Activated CD4-positive, alpha-beta T cell treated with anti-CD3 and anti-CD28 coated beads for 1 hour (primary cell): Measurements from ENCODE around the gene MEGF6.
A peak's percentile ranks its signal among the peaks of the same experiment; 100 is the strongest.

Experiments
- DNase-seq: peaks from one replicate; pipeline ENCODE4 v3.0.0-alpha.2; 2020

The MEGF6 gene

DNA sequence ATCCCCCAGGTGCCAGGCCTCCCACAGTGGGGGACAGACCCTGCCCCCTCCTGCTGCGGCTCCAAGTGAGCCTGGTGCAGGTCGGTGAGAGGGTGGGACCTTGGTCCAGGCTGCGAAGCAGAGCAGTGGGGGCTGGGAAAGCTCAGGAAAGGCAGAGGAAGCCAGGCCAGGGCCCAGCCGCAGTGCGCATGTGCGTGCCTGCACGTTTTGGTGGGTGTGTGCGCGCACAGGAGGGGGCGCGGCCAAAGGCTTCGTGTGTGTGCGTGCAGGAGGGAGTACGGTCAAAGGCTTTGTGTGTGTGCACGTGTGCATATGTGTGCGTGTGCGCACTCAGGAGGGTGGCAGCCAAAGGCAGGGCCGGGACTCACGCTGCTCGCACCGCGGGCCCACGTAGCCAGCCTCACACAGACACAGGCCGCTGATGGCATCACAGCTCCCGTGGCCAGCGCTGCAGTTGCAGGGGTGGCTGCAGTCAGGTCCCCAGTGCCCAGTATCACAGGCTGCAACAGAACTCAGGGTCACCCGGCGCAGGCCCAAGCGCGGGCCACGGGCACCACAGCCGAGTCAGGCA lies 111.0 kb downstream of the MEGF6 start:
- no peak for DNase-seq

DNA sequence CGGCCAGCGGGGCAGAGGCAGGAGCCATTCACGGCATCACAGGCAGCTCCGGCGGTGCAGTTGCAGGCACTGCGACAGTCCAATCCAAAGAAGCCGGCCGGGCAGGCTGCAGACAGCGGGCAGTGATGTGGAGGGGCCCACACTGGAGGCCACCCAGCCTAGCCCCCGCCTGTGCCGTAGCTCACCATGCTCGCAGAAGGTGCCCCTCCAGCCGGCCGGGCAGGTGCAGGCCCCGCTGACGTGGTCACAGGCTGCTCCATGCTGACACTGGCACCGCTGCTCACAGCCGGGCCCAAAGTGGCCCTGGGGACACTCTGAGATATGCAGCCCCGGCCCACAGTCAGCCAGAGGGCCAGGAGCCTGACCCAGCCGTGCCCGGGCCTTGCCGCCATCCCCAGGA lies 111.7 kb downstream of the MEGF6 start:
- no peak for DNase-seq

GRCh38 chr1:3498986-3499385 lies 112.3 kb downstream of the MEGF6 start:
- no peak for DNase-seq

DNA sequence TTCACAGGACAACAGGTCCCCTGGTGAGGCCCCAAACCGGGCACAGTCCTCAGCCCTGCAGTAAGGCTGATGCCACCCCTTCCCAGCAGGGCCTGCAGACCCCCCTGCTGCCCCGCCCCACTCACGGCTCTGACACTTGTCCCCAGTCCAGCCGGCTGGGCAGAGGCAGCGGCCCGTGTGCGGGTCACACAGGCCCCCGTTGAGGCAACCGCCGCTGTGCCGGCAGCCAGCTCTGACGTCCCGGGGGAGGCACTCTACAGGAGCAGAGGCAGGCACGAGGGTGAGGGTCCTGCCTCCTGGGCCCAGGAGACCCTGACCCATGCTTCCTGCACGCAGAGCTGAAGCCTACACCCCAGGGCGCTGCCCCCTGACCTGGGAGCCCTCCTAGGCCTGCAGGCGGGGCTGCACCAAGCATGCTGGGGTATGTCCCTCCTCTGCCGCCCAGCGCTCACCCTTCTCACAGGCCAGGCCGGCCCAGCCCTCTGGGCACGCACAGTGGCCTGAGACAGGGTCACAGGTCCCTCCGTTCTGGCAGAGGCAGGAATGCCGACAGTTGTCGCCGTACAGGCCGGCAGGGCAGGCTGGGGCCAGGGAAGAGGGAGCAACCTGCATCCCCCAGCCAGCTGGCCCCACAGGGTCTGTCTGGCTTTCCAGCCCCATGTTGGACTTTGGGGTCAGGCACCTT lies 112.9 kb downstream of the MEGF6 start:
- no peak for DNase-seq

- no peak for DNase-seq
These were observed 113.8 kb downstream of the MEGF6 start for GRCh38 chr1:3497521-3497920.

DNA sequence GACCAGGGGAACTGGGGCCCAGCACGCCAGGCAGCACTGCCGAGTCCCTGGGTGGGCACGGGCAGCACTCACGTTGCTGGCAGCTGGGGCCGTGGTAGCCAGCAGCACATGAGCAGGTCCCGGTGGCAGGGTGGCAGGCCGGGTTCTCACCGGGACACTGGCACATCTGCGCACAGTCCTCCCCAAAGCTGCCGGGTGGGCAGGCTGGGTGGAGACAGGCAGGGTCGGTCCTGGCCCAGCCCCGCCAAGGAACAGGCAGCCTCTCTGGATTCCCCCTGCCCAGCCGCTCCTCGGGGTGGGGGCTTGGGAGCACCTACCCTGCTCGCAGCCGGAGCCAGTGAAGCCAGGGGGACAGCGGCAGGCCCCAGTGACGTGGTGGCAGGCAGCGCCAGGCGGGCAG lies 114.4 kb downstream of the MEGF6 start:
- DNase-seq = no peak

DNA sequence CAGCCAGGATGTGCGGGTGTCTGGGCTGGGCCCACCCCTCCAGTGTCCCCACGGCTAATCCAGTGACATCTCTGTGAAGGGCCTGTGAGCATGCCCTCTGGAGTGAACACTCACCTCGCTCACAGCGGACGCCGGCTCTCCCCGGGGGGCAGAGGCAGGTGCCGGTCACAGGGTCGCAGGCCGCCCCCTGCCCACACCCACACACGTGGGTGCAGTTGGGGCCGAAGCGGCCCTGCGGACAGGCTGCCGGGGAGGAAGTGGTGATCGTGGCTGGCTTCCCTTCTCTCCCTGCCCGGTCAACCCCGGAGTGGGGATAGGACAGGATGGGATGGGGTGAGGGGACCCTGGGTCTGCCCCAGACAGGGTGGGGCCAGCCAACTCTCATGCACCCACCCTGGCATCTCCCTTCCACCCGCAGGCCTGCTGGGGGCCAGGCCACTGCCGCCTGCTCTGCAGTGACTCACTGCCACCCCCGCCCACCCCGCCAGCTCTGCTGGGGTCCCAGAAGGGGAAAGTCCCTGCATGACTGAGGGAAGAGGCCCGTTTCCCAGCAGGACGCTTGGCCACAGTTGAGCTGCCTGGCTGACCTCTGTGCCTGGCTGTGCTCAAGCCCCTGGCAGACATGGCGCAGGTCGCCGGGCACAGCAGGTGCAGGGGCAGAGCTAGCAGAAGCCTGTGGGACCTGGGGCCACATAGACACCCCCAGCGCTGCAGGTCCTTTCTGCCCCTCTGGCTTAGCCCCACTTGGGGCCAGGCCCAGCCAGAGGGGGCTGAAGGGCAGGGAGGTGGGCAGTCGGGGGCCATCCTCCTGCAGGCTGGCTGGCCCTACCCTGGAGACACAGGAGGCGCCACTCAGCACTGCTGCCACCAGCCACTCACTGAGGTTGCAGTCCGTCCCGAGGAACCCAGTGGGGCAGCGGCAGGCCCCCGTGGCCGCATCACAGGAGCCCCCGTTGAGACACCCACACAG lies 115.2 kb downstream of the MEGF6 start:
- no peak for DNase-seq

DNA sequence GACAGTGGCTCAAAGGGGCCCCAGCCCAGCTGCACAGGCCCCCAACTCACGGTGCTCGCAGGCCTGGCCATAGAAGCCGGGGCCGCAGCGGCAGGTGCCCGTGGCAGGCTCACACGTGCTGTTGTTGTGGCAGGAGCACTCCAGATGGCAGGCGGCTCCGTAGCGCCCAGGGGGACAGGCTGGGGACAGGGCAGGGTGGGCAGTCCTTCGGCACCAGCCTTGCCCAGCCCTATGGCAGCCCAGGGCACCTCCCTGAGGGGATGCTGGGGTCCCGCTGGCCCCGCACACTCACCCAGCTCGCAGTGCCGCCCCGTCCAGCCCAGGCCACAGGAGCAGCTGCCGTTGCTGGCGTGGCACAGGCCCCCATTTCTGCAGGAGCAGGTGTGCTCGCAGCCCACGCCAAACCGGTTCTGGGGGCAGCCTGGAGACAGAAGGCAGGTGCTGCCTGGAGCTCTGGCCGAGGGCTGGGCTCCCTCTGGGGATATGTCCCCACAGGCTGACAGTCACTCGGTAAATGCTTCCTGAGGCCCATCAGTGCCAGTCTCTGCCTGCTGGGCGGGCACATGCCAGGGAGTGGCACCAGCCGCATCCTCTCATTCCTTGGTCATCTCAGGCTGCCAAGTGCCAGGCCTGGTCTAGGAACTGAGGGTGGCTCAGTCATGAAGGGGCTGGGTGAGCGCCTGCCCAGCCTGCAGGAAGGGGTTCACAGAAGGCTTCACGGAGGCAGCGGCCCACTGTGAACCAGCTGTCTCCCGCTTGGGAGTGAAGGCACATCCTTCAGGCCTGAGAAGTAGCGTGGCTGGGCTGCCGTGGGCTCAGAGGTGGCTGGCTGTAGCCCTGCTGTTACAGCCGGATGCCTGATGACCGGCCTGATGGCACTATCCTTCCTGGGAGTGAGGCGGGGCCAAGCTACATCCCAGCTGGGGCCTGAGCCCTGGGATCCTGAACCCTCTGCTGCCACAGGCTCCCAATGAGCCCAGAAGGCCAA lies 116.7 kb downstream of the MEGF6 start:
- no peak for DNase-seq

DNA sequence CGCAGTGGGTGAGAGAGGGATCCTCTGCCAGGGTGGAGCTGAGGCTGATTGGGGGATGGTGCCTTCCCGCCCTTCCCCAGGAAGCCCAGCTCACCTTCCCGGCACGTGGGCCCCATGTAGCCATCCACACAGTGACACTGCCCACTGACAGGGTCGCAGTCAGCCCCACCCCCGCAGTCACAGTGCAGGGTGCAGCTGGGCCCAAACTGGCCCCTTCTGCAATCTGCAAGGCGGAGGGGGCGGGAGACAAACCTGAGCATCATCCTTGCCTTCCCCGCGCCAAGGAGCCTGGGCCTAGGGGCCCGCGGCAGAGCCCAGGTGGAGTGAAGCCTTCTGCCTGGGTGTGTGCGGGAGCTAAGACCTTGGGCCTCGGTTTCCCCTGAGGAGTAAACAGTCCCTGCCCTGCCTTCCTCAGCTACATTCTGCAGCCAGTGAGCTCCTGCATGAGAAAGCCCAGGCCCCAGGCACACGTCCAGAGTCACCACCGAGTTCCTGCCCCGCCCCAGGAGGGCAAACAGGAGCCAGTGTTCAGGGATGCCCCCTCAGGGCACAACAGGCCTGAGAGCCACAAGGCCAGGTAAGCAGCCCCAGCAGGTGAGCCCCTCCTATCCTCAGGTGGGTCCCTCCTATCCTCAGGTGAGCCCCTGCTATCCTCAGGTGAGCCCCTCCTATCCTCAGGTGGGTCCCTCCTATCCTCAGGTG lies 118.6 kb downstream of the MEGF6 start:
- DNase-seq = no peak

- DNase-seq = peak; percentile 72
These were observed 119.7 kb downstream of the MEGF6 start for GRCh38 chr1:3491291-3492246.

- DNase-seq = no peak
These were observed 121.1 kb downstream of the MEGF6 start for GRCh38 chr1:3490046-3490745.

DNA sequence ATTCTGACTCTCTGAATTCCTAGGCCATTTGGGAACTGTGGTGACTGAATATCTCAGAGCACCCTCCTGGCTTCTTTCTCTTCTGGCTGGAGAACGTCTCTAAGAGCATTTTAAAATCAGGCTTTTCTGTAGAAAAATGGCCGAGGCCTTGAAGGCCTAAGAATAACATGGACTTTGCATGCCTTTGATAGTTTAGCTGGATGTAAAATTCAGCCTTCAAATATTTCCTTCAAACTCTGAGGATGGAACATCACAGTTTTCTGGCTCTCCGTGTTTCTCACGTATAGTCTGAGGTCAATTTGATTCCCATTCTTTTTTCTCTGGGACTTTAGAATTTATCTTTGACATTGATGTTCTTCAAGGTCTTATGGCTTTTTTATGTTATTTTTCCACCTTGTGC lies 122.9 kb downstream of the MEGF6 start:
- DNase-seq = no peak

GRCh38 chr1:3485016-3485415 lies 126.3 kb downstream of the MEGF6 start:
- no peak for DNase-seq

DNA sequence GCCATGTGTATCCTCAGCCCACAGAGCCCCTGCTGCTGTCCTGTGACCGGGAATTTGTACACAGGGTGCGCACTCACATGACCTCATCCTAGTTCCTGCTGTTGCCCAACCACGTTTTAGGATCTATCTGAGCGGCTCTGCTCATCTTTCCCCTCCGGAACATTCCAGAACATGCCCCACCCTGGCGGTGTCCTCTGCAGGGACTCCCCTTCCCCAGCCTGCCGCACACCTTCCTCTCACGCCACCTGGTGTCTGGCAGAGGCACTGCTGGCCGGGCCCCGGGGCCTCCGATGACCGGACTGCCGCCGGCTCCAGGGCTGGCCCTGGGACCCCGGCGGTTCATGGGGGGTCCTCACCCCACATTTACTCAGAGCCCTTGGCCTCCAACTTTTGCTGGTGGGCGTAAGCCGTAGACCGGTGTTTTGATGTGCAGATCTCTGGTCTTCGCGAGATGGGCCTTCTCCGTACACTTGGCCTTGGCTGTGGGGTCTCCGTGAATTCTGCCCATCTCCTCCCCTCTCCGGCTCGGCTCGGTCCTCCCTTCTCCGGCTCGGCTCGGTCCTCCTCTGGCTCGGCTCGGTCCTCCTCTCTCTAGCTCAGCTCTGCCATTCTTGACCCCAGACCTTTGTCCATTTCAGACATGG lies 127.4 kb downstream of the MEGF6 start:
- no peak for DNase-seq

GRCh38 chr1:3483380-3483779 lies 127.9 kb downstream of the MEGF6 start:
- DNase-seq = no peak

- DNase-seq = no peak
These were observed 128.9 kb downstream of the MEGF6 start for GRCh38 chr1:3482378-3482849.

DNA sequence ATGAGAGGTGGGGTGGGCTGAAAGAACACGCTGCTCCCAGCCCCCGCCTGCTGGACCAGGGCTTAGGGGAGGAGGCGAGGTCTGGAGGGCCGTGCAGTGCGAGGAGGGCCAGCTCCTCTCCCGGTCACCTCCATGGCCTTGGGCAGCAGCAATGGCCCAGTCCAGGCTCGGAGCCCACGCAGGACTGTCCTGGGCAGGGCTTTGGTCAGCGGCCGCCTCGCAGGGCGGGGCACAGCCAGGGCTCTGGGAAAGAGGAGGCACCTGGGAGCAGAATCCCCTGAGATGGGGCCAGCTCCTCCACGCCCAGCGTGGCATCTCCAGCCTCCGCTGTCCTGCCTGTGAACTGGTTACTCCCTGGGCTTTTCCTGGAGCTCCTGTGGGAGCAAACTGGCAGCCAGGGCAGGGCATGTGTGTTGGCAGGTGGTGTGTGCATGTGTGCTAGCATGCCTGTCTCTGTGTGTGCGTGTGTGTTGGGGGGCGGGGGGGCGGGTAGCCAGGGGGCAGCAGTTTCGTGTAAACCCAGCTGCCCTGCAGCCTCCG lies 129.4 kb downstream of the MEGF6 start:
- DNase-seq = no peak

DNA sequence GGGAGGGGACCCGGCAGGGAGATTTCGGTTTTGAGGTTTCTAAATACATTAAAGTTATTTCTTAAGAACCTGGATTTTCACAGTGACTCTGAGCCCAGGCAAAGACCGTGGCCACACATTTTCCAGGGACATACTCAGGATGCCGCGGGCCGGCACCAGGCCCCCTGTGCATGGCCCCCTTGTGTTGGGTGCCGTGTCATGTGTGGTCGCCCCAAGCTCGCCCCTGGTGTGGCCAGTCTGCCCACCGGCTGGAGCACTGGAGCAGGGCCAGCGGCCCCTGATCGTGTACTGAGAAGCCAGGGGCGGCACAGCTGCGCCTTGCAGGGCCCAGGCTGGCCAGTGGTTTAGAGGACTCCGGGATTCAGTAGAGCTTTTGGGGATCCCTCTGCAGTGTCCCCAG lies 130.3 kb downstream of the MEGF6 start:
- no peak for DNase-seq

DNA sequence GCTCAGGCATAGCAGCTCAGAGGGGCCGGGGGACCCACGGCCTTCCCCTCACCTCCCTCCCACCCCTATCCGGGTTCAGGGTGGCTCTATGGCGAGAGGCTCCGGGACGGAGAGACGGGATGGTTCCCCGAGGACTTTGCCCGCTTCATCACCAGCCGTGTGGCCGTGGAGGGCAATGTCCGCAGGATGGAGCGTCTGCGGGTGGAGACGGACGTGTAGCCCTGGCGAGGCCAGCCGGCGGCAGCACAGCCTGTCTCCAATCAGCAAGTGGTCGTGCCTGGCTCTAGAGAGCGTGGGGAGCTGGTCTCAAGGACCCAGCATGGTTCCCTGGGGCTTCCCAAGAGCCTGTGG lies 131.0 kb downstream of the MEGF6 start:
- no peak for DNase-seq
